ENCODE results near the gene KCTD10. TPM values are rescaled to one million over a fixed set of nuclear protein-coding genes. Genes with fewer than 3 reads are reported as not detected.

The KCTD10 gene
- total RNA-seq, 2 donors from 2014 or later, result 37.2 to 49.8 TPM

DNA sequence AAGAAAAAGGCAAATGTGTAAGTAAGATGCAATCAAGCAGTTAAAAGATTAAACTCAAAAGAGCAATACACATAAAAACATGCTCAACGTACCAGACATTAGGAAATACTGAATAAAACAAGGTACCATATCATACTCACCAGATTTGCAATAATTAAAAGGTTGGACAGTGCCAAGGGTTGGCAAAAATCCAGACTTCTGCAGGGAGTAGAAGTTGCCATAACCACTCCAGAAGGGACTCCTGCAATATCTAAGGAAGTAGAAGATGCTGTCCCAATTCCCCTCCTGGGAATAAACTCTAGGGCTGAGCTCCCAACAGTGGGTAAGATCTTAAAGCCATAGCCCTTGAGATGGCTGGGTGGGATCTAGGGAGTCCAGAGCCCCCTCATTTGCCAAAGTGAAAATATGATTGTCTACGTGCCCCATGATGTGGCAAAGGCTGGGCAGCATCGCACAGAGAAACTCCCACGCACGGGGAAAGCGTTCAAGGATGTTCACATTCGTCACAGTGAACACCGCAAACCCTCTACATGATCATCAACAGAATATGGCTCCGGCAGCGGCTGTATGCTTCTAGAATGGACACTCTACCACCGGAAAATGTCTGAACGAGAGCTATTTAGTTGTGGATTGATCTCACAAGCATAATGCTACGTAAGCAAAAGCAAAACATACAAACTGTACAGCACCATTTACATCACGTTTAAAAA is 12.3 kb downstream of the KCTD10 start:
- TF ChIP-seq, protein P1, sequence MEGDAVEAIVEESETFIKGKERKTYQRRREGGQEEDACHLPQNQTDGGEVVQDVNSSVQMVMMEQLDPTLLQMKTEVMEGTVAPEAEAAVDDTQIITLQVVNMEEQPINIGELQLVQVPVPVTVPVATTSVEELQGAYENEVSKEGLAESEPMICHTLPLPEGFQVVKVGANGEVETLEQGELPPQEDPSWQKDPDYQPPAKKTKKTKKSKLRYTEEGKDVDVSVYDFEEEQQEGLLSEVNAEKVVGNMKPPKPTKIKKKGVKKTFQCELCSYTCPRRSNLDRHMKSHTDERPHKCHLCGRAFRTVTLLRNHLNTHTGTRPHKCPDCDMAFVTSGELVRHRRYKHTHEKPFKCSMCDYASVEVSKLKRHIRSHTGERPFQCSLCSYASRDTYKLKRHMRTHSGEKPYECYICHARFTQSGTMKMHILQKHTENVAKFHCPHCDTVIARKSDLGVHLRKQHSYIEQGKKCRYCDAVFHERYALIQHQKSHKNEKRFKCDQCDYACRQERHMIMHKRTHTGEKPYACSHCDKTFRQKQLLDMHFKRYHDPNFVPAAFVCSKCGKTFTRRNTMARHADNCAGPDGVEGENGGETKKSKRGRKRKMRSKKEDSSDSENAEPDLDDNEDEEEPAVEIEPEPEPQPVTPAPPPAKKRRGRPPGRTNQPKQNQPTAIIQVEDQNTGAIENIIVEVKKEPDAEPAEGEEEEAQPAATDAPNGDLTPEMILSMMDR (IDR thresholded peaks at IDR 0.05), result no peak
- TF ChIP-seq POLR2AphosphoS5 (IDR thresholded peaks at IDR 0.05), result no peak
- no peak for TF ChIP-seq POLR2A (IDR thresholded peaks at IDR 0.05)
- H3K9me3 ChIP-seq, result no peaks in the 10 kb centered on the region
- no peaks in the 10 kb centered on the region for H3K27me3 ChIP-seq (replicated peaks; ENCODE audit: insufficient read depth)
- no peaks in the 10 kb centered on the region for H3K36me3 ChIP-seq
- no peak overlapping the region for H3K4me3 ChIP-seq
- H3K27ac ChIP-seq, result peak overlapping the region; percentile 94
- DNase-seq (ENCODE audit: low spot score), result no peak
- 88% methylated on average over 14 of the region's 14 CpGs for WGBS
- intact Hi-C loops (cut with DNase I), result no loop called here
- H3K4me1 ChIP-seq (replicated peaks), result peaks cover 32% of the 10 kb centered on the region

DNA sequence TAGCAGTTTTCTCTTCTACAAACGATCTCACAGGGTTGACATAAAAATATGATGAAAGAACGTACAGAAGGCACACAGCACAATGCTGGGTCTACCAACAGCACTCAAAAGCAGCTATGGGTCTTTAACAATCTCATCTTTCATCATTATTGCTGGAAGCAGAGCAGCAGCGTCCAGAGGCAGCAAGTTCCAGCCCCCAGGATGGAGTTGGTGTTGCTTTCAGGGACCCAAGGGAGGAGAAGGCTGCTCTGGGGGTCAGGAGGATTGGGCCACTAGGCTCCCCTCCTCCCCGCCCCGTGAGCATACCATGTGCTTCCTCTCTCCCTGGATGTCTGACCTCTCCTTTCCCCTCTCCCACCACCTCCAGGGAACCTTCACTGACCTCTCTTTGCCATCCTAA is 13.3 kb downstream of the KCTD10 start:
- Histone ChIP-seq H3K27ac (peak overlapping the region; percentile 94), H3K36me3 (no peaks in the 10 kb centered on the region), H3K4me1 (replicated peaks) (peaks cover 32% of the 10 kb centered on the region), H3K9me3 (no peaks in the 10 kb centered on the region), H3K27me3 (replicated peaks; ENCODE audit: insufficient read depth) (no peaks in the 10 kb centered on the region), H3K4me3 (peak overlapping the region in 1 of 2 donors; percentile 4)
- DNase-seq (ENCODE audit: low spot score), result no peak
- TF ChIP-seq POLR2AphosphoS5 (IDR thresholded peaks at IDR 0.05) (no peak), POLR2A (IDR thresholded peaks at IDR 0.05) (no peak)
- TF ChIP-seq, protein P1 (IDR thresholded peaks at IDR 0.05), result no peak
- intact Hi-C loops (cut with DNase I), result loop anchor here (2.0 kb wide), 1 partner anchor 13 kb away; the partner anchor contains the start of genes KCTD10 and UBE3B
- WGBS, result 36% methylated on average over 5 of the region's 5 CpGs

DNA sequence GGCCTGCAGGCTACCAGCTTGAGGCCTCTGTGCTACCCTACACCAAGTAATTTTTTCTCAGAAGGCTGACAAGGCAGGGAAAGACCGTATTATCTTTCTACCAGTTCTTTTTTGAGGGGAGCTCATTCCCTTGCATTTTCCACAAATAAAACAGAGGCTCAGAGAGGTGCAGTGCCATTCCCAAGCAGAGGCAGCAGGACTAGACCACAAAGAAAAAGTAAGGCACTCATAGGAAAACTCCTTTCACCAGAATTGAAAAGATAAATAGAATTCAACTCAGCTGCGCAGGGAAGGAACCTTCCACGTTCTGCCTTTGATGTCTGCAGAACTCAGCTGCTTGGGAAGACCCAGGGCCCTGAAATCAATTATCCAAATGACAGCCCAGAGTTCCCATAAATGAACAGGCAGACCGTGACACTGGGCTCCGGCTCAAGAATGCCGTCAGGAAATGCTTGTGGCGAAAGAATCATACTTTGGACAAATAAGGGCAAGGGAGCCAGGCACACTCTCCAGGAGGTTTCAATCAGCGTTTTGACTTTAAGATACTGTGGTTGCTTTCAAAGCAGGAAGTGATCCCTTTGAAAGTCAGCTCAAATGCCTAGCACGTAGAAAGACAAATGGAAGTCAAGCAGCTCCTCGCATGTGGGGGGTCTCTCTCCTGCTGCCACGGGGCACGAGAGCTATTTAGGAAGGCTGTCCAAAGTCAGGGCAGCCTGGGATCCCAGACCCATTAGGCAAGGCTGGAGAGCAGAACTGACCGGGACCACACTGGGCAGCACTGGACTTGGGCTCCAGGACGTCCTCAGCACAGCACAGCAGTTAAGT is 14.0 kb downstream of the KCTD10 start:
- peak; percentile 86 for DNase-seq (ENCODE audit: low spot score)
- peak; percentile 96 for TF ChIP-seq POLR2AphosphoS5 (IDR thresholded peaks at IDR 0.05)
- TF ChIP-seq, protein P1 (IDR thresholded peaks at IDR 0.05), result no peak
- 18% methylated on average over 14 of the region's 14 CpGs for WGBS
- Histone ChIP-seq H3K9me3 (no peaks in the 10 kb centered on the region), H3K4me3 (peak overlapping the region in 1 of 2 donors; percentile 4), H3K4me1 (replicated peaks) (peaks cover 32% of the 10 kb centered on the region), H3K27ac (peak overlapping the region; percentile 94), H3K36me3 (no peaks in the 10 kb centered on the region), H3K27me3 (replicated peaks; ENCODE audit: insufficient read depth) (no peaks in the 10 kb centered on the region)
- intact Hi-C loops (cut with DNase I), result loop anchor here (2.0 kb wide), 1 partner anchor 14 kb away; the partner anchor contains the start of genes KCTD10 and UBE3B

DNA sequence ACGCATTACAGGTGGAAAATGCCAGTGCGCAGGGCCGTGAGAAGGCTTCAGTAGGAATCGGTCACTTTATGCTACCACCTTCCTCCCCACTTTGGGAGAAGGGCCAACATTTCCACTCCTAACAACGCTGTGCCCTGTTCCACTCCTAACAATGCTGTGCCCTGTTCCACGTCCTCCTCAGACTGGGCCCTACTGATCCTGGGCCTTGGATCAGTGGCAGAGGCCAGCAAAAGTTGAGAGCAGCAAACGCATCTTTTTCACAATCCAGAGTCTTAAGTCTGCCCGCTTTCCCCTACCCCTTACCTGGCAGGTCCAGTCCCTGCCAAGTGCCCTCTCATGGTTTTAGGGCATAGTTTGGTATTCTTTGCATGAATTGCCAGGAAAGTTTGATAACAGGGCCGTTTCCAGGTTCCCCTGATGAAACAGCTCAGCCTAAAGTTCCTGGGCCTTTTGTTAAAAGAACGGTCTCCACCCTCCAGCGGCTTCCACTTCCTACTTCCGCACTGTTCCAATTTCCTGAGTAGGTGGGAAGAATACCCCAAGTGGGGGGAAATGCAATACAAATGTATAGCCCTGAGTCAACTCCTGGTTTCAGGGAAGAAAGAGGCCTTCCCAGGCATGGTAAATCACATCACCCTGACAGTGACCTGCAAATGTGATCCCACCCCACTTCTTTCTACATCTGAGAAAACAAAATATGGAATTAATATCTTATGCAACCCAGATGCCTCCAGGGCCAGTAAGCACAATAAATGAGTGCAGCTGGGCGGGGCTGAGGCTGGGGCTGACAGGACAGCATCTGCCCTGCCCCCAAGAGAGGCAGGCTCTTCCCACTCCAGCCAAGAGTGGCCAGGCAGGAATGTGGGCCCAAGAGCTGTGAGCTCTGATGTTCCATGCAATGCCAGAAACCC is 15.0 kb downstream of the KCTD10 start:
- Histone ChIP-seq H3K36me3 (no peaks in the 10 kb centered on the region), H3K27me3 (replicated peaks; ENCODE audit: insufficient read depth) (no peaks in the 10 kb centered on the region), H3K27ac (peak overlapping the region; percentile 94), H3K9me3 (no peaks in the 10 kb centered on the region), H3K4me3 (no peak overlapping the region), H3K4me1 (replicated peaks) (peaks cover 32% of the 10 kb centered on the region)
- intact Hi-C loops (cut with DNase I), result loop anchor here (2.0 kb wide), 1 partner anchor 15 kb away; the partner anchor contains the start of genes KCTD10 and UBE3B
- TF ChIP-seq POLR2AphosphoS5 (IDR thresholded peaks at IDR 0.05) (peak; percentile 90), POLR2A (IDR thresholded peaks at IDR 0.05) (no peak)
- 55% methylated on average over 13 of the region's 13 CpGs for WGBS
- DNase-seq (ENCODE audit: low spot score), result peak; percentile 88

Measured in prostate gland (tissue), 2 donors.